Measurements from ENCODE around the gene CASKIN1.
"Not testable (repeated sequence)": the region's sequence is repeated elsewhere in the genome, so short reads cannot be mapped to it uniquely, and the experiment has no call there.

Gene CASKIN1, protein sequence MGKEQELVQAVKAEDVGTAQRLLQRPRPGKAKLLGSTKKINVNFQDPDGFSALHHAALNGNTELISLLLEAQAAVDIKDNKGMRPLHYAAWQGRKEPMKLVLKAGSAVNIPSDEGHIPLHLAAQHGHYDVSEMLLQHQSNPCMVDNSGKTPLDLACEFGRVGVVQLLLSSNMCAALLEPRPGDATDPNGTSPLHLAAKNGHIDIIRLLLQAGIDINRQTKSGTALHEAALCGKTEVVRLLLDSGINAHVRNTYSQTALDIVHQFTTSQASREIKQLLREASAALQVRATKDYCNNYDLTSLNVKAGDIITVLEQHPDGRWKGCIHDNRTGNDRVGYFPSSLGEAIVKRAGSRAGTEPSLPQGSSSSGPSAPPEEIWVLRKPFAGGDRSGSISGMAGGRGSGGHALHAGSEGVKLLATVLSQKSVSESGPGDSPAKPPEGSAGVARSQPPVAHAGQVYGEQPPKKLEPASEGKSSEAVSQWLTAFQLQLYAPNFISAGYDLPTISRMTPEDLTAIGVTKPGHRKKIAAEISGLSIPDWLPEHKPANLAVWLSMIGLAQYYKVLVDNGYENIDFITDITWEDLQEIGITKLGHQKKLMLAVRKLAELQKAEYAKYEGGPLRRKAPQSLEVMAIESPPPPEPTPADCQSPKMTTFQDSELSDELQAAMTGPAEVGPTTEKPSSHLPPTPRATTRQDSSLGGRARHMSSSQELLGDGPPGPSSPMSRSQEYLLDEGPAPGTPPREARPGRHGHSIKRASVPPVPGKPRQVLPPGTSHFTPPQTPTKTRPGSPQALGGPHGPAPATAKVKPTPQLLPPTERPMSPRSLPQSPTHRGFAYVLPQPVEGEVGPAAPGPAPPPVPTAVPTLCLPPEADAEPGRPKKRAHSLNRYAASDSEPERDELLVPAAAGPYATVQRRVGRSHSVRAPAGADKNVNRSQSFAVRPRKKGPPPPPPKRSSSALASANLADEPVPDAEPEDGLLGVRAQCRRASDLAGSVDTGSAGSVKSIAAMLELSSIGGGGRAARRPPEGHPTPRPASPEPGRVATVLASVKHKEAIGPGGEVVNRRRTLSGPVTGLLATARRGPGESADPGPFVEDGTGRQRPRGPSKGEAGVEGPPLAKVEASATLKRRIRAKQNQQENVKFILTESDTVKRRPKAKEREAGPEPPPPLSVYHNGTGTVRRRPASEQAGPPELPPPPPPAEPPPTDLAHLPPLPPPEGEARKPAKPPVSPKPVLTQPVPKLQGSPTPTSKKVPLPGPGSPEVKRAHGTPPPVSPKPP (N-terminal part only)

DNA sequence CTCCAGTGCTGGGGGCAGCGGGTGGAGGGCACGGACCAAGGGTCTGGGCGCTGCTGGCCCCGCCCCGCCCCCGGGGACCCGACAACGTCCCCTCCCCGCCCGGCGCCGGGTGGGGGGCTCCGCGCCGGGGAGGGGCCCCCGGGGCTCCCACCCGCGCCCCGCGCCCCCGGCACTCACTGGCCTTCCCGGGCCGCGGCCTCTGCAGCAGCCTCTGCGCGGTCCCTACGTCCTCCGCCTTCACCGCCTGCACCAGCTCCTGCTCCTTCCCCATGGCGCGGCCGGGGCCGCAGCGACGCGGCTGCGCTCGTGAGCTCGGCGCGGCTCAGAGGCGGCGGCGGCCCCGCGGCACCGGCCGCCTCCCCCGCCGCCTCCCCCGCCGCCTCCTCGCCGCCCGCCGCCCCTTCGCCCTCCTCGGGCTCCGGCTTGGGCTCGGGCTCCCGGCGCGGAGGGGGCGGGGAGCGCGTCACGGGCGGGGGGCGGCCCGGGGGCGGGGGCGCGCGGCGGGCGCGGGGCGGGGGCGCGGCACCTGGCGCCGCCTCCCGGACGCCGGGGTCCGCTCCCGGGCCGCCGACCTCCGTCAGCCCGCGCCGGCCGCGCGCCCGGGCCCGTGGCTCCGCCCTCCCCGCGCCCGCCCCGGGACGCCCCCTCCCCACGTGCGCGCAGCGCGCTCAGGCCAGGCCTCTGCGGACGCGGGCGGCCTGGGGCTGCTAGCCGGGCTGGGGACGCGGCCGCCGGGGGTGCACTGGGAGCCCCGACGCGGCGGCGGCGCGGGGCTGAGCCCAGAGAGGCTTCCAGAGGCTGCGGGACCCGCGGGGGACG, at the start of gene CASKIN1:
TSS of gene CASKIN1 (minus strand) at position 444 of the 819 bp plus-strand sequence. CDS start at position 271, 173 bp downstream.
- DNase-seq (ENCODE audit: low spot score) = no peak

GRCh38 chr16:2244926-2245795, 48.8 kb upstream of the CASKIN1 start:
- no peak for DNase-seq (ENCODE audit: low spot score)

GRCh38 chr16:2244301-2244700, 47.9 kb upstream of the CASKIN1 start:
- DNase-seq (ENCODE audit: low spot score) = no peak

DNA sequence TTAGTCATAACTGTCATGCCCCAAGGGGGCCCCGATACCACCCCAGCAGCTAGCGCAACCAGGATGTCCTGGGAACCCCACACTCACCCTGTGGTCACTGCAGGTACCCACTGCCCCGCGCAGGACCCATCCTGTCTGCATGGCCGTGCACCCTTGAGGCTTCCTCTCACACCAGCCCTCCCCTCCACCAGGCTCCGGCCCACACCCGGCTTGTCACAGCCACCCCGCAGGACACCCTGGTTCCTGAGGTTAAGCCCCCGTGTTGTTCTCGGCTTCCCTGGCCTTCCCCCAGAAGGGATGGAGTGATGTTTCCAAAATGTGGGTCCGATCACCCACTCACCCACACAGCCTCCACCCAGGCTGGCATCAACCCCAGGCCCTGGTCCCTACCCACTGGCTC, 47.4 kb upstream of the CASKIN1 start:
- DNase-seq (ENCODE audit: low spot score) = no peak

- DNase-seq (ENCODE audit: low spot score) = no peak
Observed at GRCh38 chr16:2243031-2243528, 46.7 kb upstream of the CASKIN1 start.

GRCh38 chr16:2242598-2242997, 46.2 kb upstream of the CASKIN1 start:
- DNase-seq (ENCODE audit: low spot score) = no peak

GRCh38 chr16:2240331-2240730, 43.9 kb upstream of the CASKIN1 start:
- DNase-seq (ENCODE audit: low spot score) = not testable (repeated sequence)

- DNase-seq (ENCODE audit: low spot score) = no peak
Observed at GRCh38 chr16:2238838-2239675, 42.7 kb upstream of the CASKIN1 start.

DNA sequence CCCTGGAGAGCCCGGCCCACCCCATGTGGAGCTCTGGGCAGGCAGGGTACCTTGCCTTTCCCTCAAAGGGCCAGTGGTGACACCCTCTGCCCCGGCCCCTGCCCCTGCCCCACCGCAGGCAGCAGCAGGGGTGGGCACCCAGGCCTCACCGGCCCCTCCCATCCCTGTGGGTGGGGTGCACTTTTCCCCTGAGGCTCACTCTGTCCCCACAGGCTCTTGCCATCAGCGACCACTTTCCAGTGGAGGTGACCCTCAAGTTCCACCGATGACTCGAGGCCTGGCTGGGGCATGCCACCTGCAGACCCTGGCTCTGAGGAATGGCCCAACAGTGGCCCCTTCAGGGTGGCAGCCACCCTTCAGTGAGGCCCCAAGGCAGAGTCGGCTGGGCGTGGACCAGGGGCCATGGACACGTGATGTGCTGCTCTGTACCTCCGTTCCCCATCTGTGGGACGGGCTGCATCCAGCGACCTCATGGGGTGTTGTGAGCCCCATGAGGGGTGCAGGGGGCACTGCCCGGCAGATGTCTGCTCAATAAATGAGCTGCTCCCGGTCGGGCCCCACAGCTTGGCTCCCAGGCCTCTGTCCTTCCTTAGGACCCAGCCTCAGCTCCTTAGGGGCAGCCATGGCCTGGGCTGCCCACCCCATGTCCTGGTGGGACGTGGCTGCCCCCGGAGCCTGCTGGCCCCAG, 41.9 kb upstream of the CASKIN1 start:
- no peak for DNase-seq (ENCODE audit: low spot score)

GRCh38 chr16:2237493-2238149, 41.2 kb upstream of the CASKIN1 start:
- no peak for DNase-seq (ENCODE audit: low spot score)

DNA sequence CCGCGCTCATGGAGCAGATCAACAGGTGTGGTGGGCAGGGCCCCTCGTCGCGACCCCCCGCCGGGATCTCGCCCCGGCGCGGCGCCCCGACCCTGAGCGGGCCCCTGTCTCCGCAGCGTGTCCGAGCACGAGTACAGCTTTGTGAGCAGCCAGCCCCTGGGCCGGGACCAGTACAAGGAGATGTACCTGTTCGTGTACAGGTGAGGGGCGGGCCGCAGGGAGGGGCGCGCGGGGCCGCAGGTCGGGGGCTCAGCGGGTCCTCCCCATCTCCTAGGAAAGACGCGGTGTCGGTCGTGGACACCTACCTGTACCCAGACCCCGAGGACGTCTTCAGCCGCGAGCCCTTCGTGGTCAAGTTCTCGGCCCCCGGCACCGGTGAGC, 40.7 kb upstream of the CASKIN1 start:
- no peak for DNase-seq (ENCODE audit: low spot score)

- DNase-seq (ENCODE audit: low spot score) = no peak
Observed at GRCh38 chr16:2236337-2237101, 40.1 kb upstream of the CASKIN1 start, which contains the start of gene DNASE1L2. Gene DNASE1L2 (plus strand): TSS chr16:2236444. CDS start chr16:2236817, 373 bp downstream.

GRCh38 chr16:2235695-2236336, 39.4 kb upstream of the CASKIN1 start:
- no peak for DNase-seq (ENCODE audit: low spot score)

GRCh38 chr16:2235234-2235651, 38.8 kb upstream of the CASKIN1 start:
- DNase-seq (ENCODE audit: low spot score) = no peak

DNA sequence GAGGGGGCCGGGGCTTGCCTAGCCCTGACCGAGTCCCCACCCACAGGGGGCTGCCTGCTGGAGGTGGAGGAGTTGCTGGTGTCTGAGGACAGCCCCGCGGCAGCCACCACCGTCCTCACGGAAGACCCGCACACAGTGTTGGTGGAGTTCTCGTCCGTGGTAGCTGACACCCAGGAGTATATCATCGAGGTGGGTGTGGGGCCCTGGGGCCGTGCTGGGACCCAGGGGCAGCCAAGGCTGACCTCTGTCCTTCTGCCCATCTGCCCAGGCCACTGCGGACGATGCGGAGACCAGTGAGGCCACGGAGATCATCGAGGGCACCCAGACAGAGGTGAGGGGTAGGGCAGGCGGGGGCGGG, 38.4 kb upstream of the CASKIN1 start:
- DNase-seq (ENCODE audit: low spot score) = no peak
